B cell (primary cell): Measurements from ENCODE around the gene RER1. TPM values are rescaled to one million over a fixed set of nuclear protein-coding genes. Genes with fewer than 3 reads are reported as not detected.

Source experiments
- ATAC-seq: fragments of 200-7000 bp; cut with Tn5 transposase; one replicate; pipeline ENCODE4 v1.10.0; 2021; ENCODE audit warnings: low read depth, mild to moderate bottlenecking, moderate number of reproducible peaks, moderate library complexity
- CTCF ChIA-PET: fragments of 350-600 bp; sonication (Branson Sonifier 250); formaldehyde crosslinking; loops from one replicate; lab custom pipeline; 2021; ENCODE audit warnings: antibody characterized with exemption, inconsistent platforms; lab: Charles Lee
- POLR2A ChIA-PET: fragments of 350-600 bp; sonication (Branson Sonifier 250); formaldehyde crosslinking; loops from one replicate; lab custom pipeline; 2021; ENCODE audit warnings: antibody characterized with exemption; lab: Charles Lee
- DNase-seq: peaks from one replicate; pipeline ENCODE4 v3.0.0; 2013
- H2AFZ ChIP-seq: 2 replicates; pipeline ENCODE4 v1.6.1; 2012; ENCODE audit warnings: mild to moderate bottlenecking, low read depth, low read length; ENCODE audit not compliant: insufficient read depth, poor library complexity, severe bottlenecking
- H3K27ac ChIP-seq, 2 donors: 1 replicate in 1 of 2; 2 replicates in 1 of 2; pipeline ENCODE4 v1.5.1; 2012 to 2013; ENCODE audit warnings: low read length in 2 of 2, mild to moderate bottlenecking in 2 of 2, moderate library complexity in 1 of 2
- H3K27me3 ChIP-seq, 4 experiments: fragments of 200-600 bp in 1 of 4; sonication (generic) in 1 of 4; replicated peaks in 1 of 4; 1 replicate in 2 of 4; 2 replicates in 2 of 4; pipeline versions ENCODE4 v1.6.1 to v1.7.0; 2013 to 2016; ENCODE audit warnings: low read length in 3 of 4, mild to moderate bottlenecking in 2 of 4, mixed read lengths in 1 of 4, moderate library complexity in 1 of 4; ENCODE audit not compliant: insufficient read depth in 4 of 4, control insufficient read depth in 3 of 4; ENCODE audit errors: control extremely low read depth in 1 of 4
- H3K36me3 ChIP-seq, 2 experiments: replicated peaks in 1 of 2; 1 replicate in 1 of 2; 2 replicates in 1 of 2; pipeline versions ENCODE4 v1.6.1 to v1.7.1; 2013; ENCODE audit warnings: low read length in 1 of 2; ENCODE audit not compliant: insufficient read depth in 2 of 2, control insufficient read depth in 1 of 2; ENCODE audit errors: control extremely low read depth in 1 of 2, extremely low read depth in 1 of 2
- H3K4me1 ChIP-seq, 2 donors: fragments of 200-600 bp in 1 of 2; sonication (generic) in 1 of 2; 1 replicate in 1 of 2; 2 replicates in 1 of 2; pipeline versions ENCODE4 v1.5.1 to v1.6.1; 2013 to 2017; ENCODE audit warnings: low read length in 2 of 2; ENCODE audit not compliant: control insufficient read depth in 2 of 2, insufficient read depth in 2 of 2
- H3K4me2 ChIP-seq: replicated peaks from 2 replicates; pipeline ENCODE3; 2012; ENCODE audit warnings: mild to moderate bottlenecking, low read depth, low read length; ENCODE audit not compliant: poor library complexity, severe bottlenecking
- H3K4me3 ChIP-seq, 5 experiments: fragments of 200-600 bp in 1 of 5; sonication (generic) in 1 of 5; 1 replicate in 3 of 5; 2 replicates in 2 of 5; pipeline versions ENCODE4 v1.5.1 to v1.7.0; 2011 to 2016; ENCODE audit warnings: low read length in 4 of 5, mild to moderate bottlenecking in 4 of 5, low read depth in 2 of 5, control low read depth in 1 of 5, moderate library complexity in 1 of 5; ENCODE audit not compliant: insufficient read depth in 1 of 5; ENCODE audit errors: control extremely low read depth in 1 of 5, extremely low read depth in 1 of 5
- H3K79me2 ChIP-seq: fragments of 200-600 bp; sonication (generic); one replicate; pipeline ENCODE4 v1.6.0; 2016; ENCODE audit warnings: low read length; ENCODE audit not compliant: control insufficient read depth, insufficient read depth
- H3K9ac ChIP-seq: fragments of 200-600 bp; sonication (generic); 2 replicates; pipeline ENCODE4 v1.6.1; 2017; ENCODE audit warnings: mild to moderate bottlenecking, low read length, moderate library complexity
- H3K9me3 ChIP-seq, 3 donors: one replicate each; pipeline versions ENCODE4 v1.6.1 to v1.7.1; 2013; ENCODE audit warnings: low read length in 2 of 3; ENCODE audit not compliant: control insufficient read depth in 2 of 3, insufficient read depth in 1 of 3; ENCODE audit errors: control extremely low read depth in 1 of 3
- H4K20me1 ChIP-seq: 2 replicates; pipeline ENCODE4 v1.6.0; 2012; ENCODE audit warnings: mild to moderate bottlenecking, low read length; ENCODE audit not compliant: insufficient read depth, control insufficient read depth, poor library complexity, severe bottlenecking
- H3K27ac Mint-ChIP-seq: one replicate; pipeline ENCODE4 v1.8.0; 2021; ENCODE audit warnings: mixed read lengths
- H3K27me3 Mint-ChIP-seq: one replicate; pipeline ENCODE4 v1.8.0; 2021; ENCODE audit warnings: mixed read lengths
- H3K4me1 Mint-ChIP-seq: one replicate; pipeline ENCODE4 v1.8.0; 2021; ENCODE audit warnings: mixed read lengths
- H3K4me3 Mint-ChIP-seq: one replicate; pipeline ENCODE4 v1.8.0; 2021; ENCODE audit warnings: mixed read lengths
- H3K9me3 Mint-ChIP-seq: one replicate; pipeline ENCODE4 v1.8.0; 2022; ENCODE audit warnings: mixed read lengths; ENCODE audit not compliant: insufficient read depth
- CTCF ChIP-seq: fragments of 200-600 bp; IDR thresholded peaks from one replicate; pipeline ENCODE4 v1.8.0; 2022; ENCODE audit warnings: antibody characterized with exemption, mild to moderate bottlenecking
- EZH2 ChIP-seq: IDR thresholded peaks from 2 replicates; pipeline ENCODE4 v1.6.1; 2012; ENCODE audit warnings: borderline replicate concordance, low read depth, mild to moderate bottlenecking, moderate library complexity, low read length; ENCODE audit not compliant: insufficient read depth, poor library complexity, severe bottlenecking
- WGBS: methylation state at CpG from one replicate; pipeline ENCODE4 v1.1.5; 2013; ENCODE audit warnings: missing lambda C conversion rate; ENCODE audit not compliant: insufficient coverage; 5-methylcytosine and 5-hydroxymethylcytosine counted together
- intact Hi-C: fragments of 100-400 bp; cut with micrococcal nuclease; formaldehyde crosslinking; loops from one replicate; pipeline ENCODE4 v1.10.0; 2022
- polyA plus RNA-seq: library from polyadenylated mRNA; depleted of rRNA; stranded (reverse); fragments of >200 nt; gene quantifications from 2 replicates; pipeline ENCODE4 v1.2.3, GENCODE V29; 2012
- total RNA-seq, 2 donors: library from RNA; stranded (reverse); fragments of 120-200 nt in 1 of 2; gene quantifications; 1 replicate in 1 of 2; 2 replicates in 1 of 2; pipeline versions ENCODE4 v1.2.3 to v1.2.4, GENCODE V29; 2013 to 2022

The RER1 gene
- total and polyA plus RNA-seq, 2 donors (not counting 1 experiment from before 2014, with no cell fraction given), result 78.5 to 118 TPM

- intact Hi-C loops, result no loop called here
- H3K4me1 ChIP-seq, result no peaks in the 10 kb centered on the region
- H3K9ac ChIP-seq, result no peak overlapping the region
- ChIA-PET POLR2A (no interaction called here), CTCF (no interaction called here)
- Mint-ChIP-seq H3K4me1 (no peaks in the 10 kb centered on the region), H3K9me3 (peaks cover 3% of the 10 kb centered on the region), H3K27me3 (no peaks in the 10 kb centered on the region), H3K4me3 (no peak overlapping the region), H3K27ac (no peak overlapping the region)
- DNase-seq (no peak), ATAC-seq (no peak)
- no peak overlapping the region for H2AFZ ChIP-seq
- H3K27ac ChIP-seq, result no peak overlapping the region
- TF ChIP-seq EZH2, result no peak
- no peak for TF ChIP-seq CTCF
- H3K4me2 ChIP-seq, result no peak overlapping the region
- no peaks in the 10 kb centered on the region for H3K36me3 ChIP-seq
- H3K79me2 ChIP-seq, result no peaks in the 10 kb centered on the region
- no peak overlapping the region for H3K4me3 ChIP-seq
- H3K27me3 ChIP-seq, result no peaks in the 10 kb centered on the region
- no peaks in the 10 kb centered on the region for H4K20me1 ChIP-seq
- H3K9me3 ChIP-seq, result peaks cover 0 to 7% (median 2%) of the 10 kb centered on the region in 3 donors
- WGBS, result 73% methylated on average over 9 of the region's 11 CpGs
Measured at GRCh38 chr1:2360588-2361364, 30.9 kb upstream of the RER1 start.

- H3K4me3 ChIP-seq, result no peak overlapping the region
- CTCF ChIA-PET, result interaction anchor here (1.4 kb wide), 1 partner anchor 169 kb away, joined by 5 read pairs; the partner anchor contains the start of gene FAAP20
- no peaks in the 10 kb centered on the region for H3K36me3 ChIP-seq
- Mint-ChIP-seq H3K9me3 (peaks cover 3% of the 10 kb centered on the region), H3K27ac (no peak overlapping the region), H3K27me3 (no peaks in the 10 kb centered on the region), H3K4me1 (no peaks in the 10 kb centered on the region), H3K4me3 (no peak overlapping the region)
- POLR2A ChIA-PET, result no interaction called here
- no peaks in the 10 kb centered on the region for H3K4me1 ChIP-seq
- no peaks in the 10 kb centered on the region for H3K79me2 ChIP-seq
- whole genome bisulfite sequencing, result no CpG with 5 or more reads among the region's 2 CpGs
- H3K9ac ChIP-seq, result no peak overlapping the region
- peaks cover 0 to 7% (median 2%) of the 10 kb centered on the region in 3 donors for H3K9me3 ChIP-seq
- ATAC-seq (no peak), DNase-seq (no peak)
- intact Hi-C loops, result no loop called here
- H3K4me2 ChIP-seq, result no peak overlapping the region
- no peak overlapping the region for H3K27ac ChIP-seq
- no peaks in the 10 kb centered on the region for H4K20me1 ChIP-seq
- no peak for TF ChIP-seq CTCF
- TF ChIP-seq EZH2, result no peak
- H3K27me3 ChIP-seq, result no peaks in the 10 kb centered on the region
- H2AFZ ChIP-seq, result no peak overlapping the region
Measured at GRCh38 chr1:2363847-2364513, 27.7 kb upstream of the RER1 start.
